A673 (cell line): ENCODE results near the gene CD3E.

Experiments used
- EZH2 ChIP-seq: fragments of 200-600 bp; sonication (generic); IDR thresholded peaks from 2 replicates; pipeline ENCODE4 v1.6.1; 2017; ENCODE audit warnings: borderline replicate concordance, low read depth, mild to moderate bottlenecking, mixed read lengths, antibody characterized with exemption, low read length; ENCODE audit not compliant: poor library complexity, severe bottlenecking
- TF ChIP-seq, protein P1 (sequence below): fragments of 300-800, 200-600 bp; sonication (generic); conservative IDR thresholded peaks from 2 replicates; pipeline ENCODE4 v1.5.1; 2017; ENCODE audit warnings: low read depth, mild to moderate bottlenecking, antibody characterized with exemption, low read length, moderate library complexity, mixed read lengths

DNA sequence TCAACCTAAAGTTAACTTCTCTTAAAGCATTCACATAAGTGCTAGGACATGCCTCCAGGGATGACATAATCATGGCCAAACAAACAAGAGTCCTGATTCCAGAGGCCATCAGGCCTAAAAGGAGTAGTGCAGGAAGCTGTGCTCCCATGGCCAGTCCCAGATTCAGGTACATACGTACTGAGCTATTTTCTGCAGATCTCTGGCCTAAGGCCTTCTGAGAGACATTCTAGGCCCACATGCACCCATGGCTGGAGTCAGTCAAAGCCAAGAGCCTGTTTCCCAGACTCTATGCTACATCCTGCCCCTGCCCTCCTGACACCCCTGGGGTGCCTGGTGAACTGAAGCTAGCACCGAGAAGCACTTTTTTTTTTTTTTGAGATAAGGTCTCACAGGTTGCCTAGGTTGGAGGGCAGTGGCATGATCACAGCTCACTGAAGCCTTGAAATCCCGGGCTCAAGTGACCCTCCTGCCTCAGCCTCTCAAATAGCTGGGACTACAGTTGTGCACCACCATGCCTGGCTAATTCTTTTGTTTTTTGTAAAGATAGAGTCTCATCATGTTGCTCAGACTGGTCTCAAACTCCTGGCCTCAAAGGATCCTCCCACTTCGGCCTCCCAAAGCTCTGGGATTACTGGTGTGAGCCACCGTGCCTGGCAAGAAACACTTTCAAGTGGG is 37.4 kb downstream of the CD3E start:
- TF ChIP-seq, protein P1, sequence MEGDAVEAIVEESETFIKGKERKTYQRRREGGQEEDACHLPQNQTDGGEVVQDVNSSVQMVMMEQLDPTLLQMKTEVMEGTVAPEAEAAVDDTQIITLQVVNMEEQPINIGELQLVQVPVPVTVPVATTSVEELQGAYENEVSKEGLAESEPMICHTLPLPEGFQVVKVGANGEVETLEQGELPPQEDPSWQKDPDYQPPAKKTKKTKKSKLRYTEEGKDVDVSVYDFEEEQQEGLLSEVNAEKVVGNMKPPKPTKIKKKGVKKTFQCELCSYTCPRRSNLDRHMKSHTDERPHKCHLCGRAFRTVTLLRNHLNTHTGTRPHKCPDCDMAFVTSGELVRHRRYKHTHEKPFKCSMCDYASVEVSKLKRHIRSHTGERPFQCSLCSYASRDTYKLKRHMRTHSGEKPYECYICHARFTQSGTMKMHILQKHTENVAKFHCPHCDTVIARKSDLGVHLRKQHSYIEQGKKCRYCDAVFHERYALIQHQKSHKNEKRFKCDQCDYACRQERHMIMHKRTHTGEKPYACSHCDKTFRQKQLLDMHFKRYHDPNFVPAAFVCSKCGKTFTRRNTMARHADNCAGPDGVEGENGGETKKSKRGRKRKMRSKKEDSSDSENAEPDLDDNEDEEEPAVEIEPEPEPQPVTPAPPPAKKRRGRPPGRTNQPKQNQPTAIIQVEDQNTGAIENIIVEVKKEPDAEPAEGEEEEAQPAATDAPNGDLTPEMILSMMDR = no peak
- no peak for TF ChIP-seq EZH2
